GM18951 (cell line): ENCODE data around the gene XYLT1.

Experiments
- POLR2A ChIP-seq: IDR thresholded peaks from 4 replicates; pipeline ENCODE4 v1.6.1; 2011; ENCODE audit warnings: mild to moderate bottlenecking; ENCODE audit not compliant: insufficient read length, insufficient read depth; ENCODE audit errors: extremely low read depth
- in situ Hi-C: fragments of 300-500 bp; cut with MboI; formaldehyde crosslinking; loops from one replicate; pipeline ENCODE4 v1.12.0; 2022; ENCODE audit warnings: low sequenced_read_pairs, mixed read lengths, inconsistent platforms; ENCODE audit not compliant: unreplicated experiment

XYLT1 gene

GRCh38 chr16:17215936-17216335 is 254.8 kb downstream of the XYLT1 start:
- TF ChIP-seq POLR2A: no peak
- in situ Hi-C loops: no loop called here

- TF ChIP-seq POLR2A: no peak
- in situ Hi-C loops: no loop called here
Observed at GRCh38 chr16:17215306-17215705, 255.5 kb downstream of the XYLT1 start.

- no peak for TF ChIP-seq POLR2A
- in situ Hi-C loops: no loop called here
Observed at GRCh38 chr16:17213974-17214373, 256.8 kb downstream of the XYLT1 start.

DNA sequence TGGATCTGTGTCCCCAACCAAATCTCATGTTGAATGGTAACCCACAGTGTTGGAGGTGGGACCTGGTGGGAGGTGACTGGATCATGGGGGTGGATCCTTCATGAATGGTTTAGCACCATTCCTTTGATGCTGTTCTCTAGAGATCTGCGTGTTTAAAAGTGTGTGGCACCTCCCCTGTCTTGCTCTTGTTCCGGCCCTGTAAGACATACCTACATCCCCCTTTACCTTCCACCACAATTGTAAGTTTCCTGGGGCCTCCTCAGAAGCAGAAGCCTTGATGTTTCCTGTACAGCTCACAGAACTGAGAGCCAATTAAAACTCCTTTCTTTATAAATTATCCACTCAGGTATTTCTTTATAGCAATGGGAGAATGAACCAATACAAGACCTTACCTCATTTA is 257.7 kb downstream of the XYLT1 start:
- in situ Hi-C loops: no loop called here
- TF ChIP-seq POLR2A: no peak

GRCh38 chr16:17212606-17213005 is 258.2 kb downstream of the XYLT1 start:
- no peak for TF ChIP-seq POLR2A
- in situ Hi-C loops: no loop called here

DNA sequence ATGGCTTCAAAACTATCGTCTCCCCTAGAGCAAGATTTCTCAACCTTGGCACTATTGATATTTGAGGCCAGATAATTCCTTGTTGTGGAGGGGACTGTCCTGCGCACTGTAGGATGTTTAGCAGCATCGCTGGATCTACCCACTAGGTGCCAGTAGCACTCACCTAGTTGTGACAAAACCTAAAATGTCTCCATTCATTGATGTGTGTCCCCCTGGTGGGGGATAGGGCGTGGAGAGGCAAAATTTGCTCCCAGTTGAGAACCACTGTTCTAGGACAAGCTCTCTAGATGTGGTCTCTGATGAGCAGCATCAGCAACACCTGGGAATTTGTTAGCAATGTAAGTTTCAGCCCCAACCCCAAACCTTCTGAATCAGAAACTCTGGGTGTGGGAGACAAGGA is 259.0 kb downstream of the XYLT1 start:
- no peak for TF ChIP-seq POLR2A
- in situ Hi-C loops: no loop called here

GRCh38 chr16:17206712-17207111 is 264.0 kb downstream of the XYLT1 start:
- TF ChIP-seq POLR2A: no peak
- in situ Hi-C loops: no loop called here

DNA sequence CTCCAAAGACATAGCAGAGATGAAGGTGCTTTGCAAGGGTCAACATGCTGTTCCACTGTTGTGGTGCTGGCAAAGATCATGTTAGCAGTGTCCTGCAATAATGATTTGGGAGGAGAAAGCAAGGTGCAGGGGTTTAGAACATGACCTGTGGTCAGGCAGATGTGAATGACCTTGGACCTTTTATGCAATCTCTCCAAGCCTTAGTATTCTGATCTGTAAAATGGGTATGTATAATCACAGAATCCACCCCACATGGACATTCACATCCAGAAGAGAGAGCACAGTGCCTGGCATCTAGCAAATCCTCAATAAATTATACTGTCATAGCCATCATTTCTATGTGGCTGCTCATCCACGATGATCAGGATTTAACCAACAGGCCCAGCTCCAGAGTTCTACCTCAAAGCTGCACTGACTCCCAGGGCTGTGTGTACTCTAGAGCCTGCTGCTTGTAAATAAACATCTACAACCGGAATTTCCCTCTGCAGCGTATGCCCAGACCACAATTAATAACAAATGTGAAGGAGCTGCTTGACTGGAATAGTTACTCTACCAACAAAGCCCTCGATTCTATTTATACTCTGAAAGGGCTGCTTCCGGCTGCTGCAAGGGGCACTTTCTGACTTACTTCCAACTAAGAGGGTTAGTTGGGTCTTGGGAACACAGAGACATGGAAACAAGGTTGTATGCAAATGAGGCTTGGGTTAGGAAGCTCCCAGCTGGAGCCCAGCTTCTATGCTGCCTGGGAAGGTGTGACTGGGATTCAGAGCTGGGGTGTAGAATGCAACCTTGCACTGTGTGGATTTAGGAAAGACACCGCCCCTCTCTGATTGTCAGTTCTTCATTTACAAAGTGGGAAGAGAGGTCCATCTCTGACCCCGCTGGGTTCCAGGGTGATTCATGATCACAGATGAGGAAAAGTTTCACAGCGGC is 265.2 kb downstream of the XYLT1 start:
- TF ChIP-seq POLR2A: no peak
- in situ Hi-C loops: no loop called here

DNA sequence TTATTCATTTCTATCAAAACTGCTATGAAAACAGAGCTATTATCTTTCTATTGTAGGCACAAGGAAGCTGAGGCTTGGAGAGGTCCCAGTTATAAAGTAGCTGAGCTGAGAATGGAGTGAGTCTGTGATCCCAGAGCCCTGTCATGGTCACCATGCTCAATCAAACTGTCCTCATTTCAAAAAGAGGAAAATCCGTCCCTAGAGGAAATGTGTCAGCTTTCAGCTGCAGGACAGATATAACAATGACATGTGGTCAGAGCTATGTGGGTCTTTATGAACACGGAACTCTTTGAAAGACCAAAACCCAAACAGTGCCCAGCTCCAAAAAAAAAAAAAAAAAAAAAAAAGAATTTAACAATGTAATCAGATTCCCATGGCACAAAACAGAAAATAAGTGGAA is 266.1 kb downstream of the XYLT1 start:
- in situ Hi-C loops: no loop called here
- no peak for TF ChIP-seq POLR2A

DNA sequence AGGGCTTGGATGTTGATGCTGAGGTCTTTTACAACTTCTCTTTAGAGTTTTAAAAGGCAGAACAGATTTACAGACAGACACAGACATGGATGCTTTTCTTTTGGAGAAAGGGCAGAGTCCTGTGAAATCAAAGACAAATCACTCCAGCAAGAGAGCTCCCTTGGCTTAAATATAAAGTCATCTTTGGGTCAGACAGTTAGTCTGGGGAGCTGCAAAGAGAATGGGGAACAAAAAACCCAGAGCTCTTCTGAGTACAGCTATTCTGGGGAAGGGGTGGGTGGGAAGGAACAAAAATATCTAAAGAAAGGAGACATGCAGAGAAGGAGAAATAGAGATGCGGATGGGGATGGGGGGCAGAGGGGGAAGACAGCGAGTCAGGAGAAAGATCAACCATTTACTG is 266.6 kb downstream of the XYLT1 start:
- in situ Hi-C loops: no loop called here
- TF ChIP-seq POLR2A: no peak

GRCh38 chr16:17203424-17203823 is 267.3 kb downstream of the XYLT1 start:
- no peak for TF ChIP-seq POLR2A
- in situ Hi-C loops: no loop called here

- in situ Hi-C loops: no loop called here
- no peak for TF ChIP-seq POLR2A
Observed at GRCh38 chr16:17199135-17199534, 271.6 kb downstream of the XYLT1 start.

DNA sequence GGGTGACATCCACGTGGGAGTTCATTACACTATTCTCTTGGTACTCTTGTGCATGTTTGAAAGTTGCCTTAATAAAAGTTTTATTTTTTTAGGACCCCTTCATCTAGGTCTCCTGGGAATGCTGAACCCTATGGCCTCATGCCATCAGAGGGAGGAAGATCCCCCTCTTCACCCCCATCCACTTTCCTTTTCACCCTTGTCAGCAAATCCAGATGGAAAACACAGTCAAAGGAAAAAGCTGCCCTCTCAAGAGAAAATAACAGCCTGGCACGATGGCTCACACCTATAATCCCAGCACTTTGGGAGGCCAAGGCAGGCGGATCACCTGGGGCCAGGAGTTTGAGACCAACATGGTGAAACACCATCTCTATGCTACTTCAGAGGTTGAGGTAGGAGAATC is 274.2 kb downstream of the XYLT1 start:
- no peak for TF ChIP-seq POLR2A
- in situ Hi-C loops: no loop called here

GRCh38 chr16:17194190-17194780 is 276.5 kb downstream of the XYLT1 start:
- in situ Hi-C loops: no loop called here
- no peak for TF ChIP-seq POLR2A
